Lower leg skin (tissue), 4 donors: ENCODE results near the gene SCAMP4. TPM values are rescaled to one million over a fixed set of nuclear protein-coding genes. Genes with fewer than 3 reads are reported as not detected.

Experiments
- DNase-seq, 2 donors: peaks; one replicate each; pipeline ENCODE4 v3.0.0-alpha.2; 2019; ENCODE audit warnings: low spot score in 2 of 2
- H3K4me3 ChIP-seq: fragments of 200-600 bp; sonication (generic); 2 replicates; pipeline ENCODE4 v1.5.1; 2017; ENCODE audit warnings: mild to moderate bottlenecking, low read depth; ENCODE audit not compliant: poor library complexity, severe bottlenecking
- POLR2A ChIP-seq, 2 donors: fragments of 450-650 bp; IDR thresholded peaks; one replicate each; pipeline ENCODE4 v1.6.1; 2016 to 2017; ENCODE audit warnings: antibody characterized with exemption in 2 of 2, mild to moderate bottlenecking in 1 of 2, moderate library complexity in 1 of 2
- WGBS, 2 donors: methylation state at CpG; one replicate each; pipeline ENCODE4 v1.1.5; 2018; 5-methylcytosine and 5-hydroxymethylcytosine counted together
- intact Hi-C: fragments of 100-400 bp; cut with DNase I; formaldehyde crosslinking; loops from one replicate; pipeline ENCODE4 v1.15.0; 2023; ENCODE audit warnings: low total_unique reads
- total RNA-seq, 4 donors: library from RNA; depleted of rRNA; stranded (reverse); fragments of >200 nt; gene quantifications; one replicate each; pipeline ENCODE4 v1.1.0, GENCODE V29; 2016
- TF ChIP-seq, protein P1 (sequence below), 3 donors: fragments of 450-650 bp; IDR thresholded peaks; one replicate each; pipeline ENCODE4 v1.5.1; 2016; ENCODE audit warnings: antibody characterized with exemption in 3 of 3, mild to moderate bottlenecking in 3 of 3, moderate library complexity in 2 of 3

Gene SCAMP4
- total RNA-seq, 4 donors from 2014 or later, result 108 to 119 (median 113) TPM

GRCh38 chr19:1969176-1970002 lies 64.2 kb downstream of the SCAMP4 start:
- intact Hi-C loops, result no loop called here
- TF ChIP-seq, protein P1, sequence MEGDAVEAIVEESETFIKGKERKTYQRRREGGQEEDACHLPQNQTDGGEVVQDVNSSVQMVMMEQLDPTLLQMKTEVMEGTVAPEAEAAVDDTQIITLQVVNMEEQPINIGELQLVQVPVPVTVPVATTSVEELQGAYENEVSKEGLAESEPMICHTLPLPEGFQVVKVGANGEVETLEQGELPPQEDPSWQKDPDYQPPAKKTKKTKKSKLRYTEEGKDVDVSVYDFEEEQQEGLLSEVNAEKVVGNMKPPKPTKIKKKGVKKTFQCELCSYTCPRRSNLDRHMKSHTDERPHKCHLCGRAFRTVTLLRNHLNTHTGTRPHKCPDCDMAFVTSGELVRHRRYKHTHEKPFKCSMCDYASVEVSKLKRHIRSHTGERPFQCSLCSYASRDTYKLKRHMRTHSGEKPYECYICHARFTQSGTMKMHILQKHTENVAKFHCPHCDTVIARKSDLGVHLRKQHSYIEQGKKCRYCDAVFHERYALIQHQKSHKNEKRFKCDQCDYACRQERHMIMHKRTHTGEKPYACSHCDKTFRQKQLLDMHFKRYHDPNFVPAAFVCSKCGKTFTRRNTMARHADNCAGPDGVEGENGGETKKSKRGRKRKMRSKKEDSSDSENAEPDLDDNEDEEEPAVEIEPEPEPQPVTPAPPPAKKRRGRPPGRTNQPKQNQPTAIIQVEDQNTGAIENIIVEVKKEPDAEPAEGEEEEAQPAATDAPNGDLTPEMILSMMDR (IDR thresholded peaks at IDR 0.05), result no peak
- no peak overlapping the region for H3K4me3 ChIP-seq
- WGBS, 2 donors, result 93 to 95% methylated on average over 47 to 49 of the region's 49 CpGs
- no peak for DNase-seq

DNA sequence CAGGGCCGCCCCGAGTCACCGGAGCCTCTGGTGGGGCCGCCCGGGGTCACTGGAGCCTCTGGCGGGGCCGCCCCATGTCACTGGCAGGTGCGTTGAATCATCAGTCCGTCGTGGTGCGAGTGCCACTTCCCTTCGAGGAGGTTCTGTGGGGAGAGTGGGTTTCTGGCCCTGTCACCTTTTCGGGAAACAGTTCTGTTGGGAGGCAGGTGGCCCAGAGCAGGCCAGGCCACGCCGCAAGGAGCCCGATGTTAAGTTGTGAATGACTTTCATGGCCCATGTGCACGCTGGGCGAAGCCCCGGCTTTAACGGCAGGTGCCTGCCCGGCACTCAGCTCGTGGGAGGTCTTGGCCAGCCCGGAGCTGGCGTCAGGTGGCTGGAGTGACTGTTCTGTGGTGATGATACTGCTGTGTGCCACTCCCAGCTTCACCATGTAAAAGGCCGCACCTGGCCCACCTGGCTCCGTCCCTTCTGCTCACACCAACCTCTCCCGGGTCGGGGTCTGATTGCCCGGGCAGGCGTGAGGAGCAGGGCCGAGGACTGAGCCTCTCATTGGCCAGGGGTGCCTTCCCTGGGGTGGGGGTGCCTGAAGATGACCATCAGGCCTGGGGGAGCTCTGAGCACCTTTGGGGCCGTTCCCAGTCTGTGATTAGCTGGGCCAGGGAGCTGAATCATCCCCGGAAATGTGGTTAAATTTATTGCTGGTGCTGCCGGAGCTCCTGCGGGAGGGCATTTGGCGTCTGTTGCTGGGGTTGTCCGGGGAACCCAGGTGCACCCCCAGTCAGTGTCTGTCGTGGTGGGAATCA lies 65.0 kb downstream of the SCAMP4 start:
- intact Hi-C loops, result no loop called here
- no peak for TF ChIP-seq POLR2A (IDR thresholded peaks at IDR 0.05)
- TF ChIP-seq, protein P1 (IDR thresholded peaks at IDR 0.05), result no peak
- H3K4me3 ChIP-seq, result no peak overlapping the region
- DNase-seq, result no peak
- WGBS, 2 donors, result 90% methylated on average over 36 to 37 of the region's 38 CpGs

GRCh38 chr19:1970806-1971502 lies 65.8 kb downstream of the SCAMP4 start:
- intact Hi-C loops, result no loop called here
- H3K4me3 ChIP-seq, result no peak overlapping the region
- TF ChIP-seq POLR2A (IDR thresholded peaks at IDR 0.05), result no peak
- TF ChIP-seq, protein P1 (IDR thresholded peaks at IDR 0.05), result no peak
- 85 to 94% methylated on average over 24 to 27 of the region's 27 CpGs for WGBS, 2 donors
- DNase-seq, result no peak

GRCh38 chr19:1974381-1975161 lies 69.4 kb downstream of the SCAMP4 start:
- TF ChIP-seq POLR2A (IDR thresholded peaks at IDR 0.05), result no peak
- TF ChIP-seq, protein P1 (IDR thresholded peaks at IDR 0.05), result no peak
- H3K4me3 ChIP-seq, result no peak overlapping the region
- DNase-seq, result no peak
- intact Hi-C loops, result no loop called here
- 77% methylated on average over 24 to 28 of the region's 28 CpGs for WGBS, 2 donors

DNA sequence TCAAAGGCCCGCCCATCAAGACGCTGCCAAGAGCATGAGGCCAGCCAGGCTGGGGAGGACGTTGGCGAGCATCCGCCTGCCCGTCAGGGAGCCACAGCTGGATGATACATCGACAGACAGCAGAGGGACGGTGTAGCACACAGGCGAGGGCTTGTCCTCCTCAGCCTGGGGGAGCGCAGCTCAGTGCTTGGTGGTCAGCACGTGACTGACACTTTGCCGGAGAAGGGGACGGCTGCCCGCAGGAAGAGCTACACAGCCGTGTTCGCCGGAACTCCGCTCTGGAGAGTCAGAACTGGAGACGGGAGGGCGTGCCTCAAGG lies 69.9 kb downstream of the SCAMP4 start:
- intact Hi-C loops, result no loop called here
- WGBS, 2 donors, result 70 to 82% methylated on average over 20 of the region's 20 CpGs

More for the DNA sequence above, 69.9 kb downstream of the SCAMP4 start:
- no peak overlapping the region for H3K4me3 ChIP-seq
- TF ChIP-seq POLR2A (IDR thresholded peaks at IDR 0.05), result no peak
- TF ChIP-seq, protein P1 (IDR thresholded peaks at IDR 0.05), result no peak
- no peak for DNase-seq
